H1 (cell line): ENCODE data around the gene MYL3. TPM values are rescaled to one million over a fixed set of nuclear protein-coding genes. Genes with fewer than 3 reads are reported as not detected.

Source experiments
- CBX8 ChIP-seq: fragments of 300-800, 300-1000 bp; sonication (generic); IDR thresholded peaks from 2 replicates; pipeline ENCODE4 v1.7.1; 2016; ENCODE audit warnings: low read depth, low read length, borderline replicate concordance
- JUN ChIP-seq: IDR thresholded peaks from 2 replicates; pipeline ENCODE4 v1.6.1; 2011; ENCODE audit warnings: low read depth, mild to moderate bottlenecking, improper control_type of control experiment, low read length
- KDM4A ChIP-seq: IDR thresholded peaks from one replicate; pipeline ENCODE4 v1.7.1; 2012; ENCODE audit warnings: low read depth, mild to moderate bottlenecking, moderate library complexity, low read length, inconsistent platforms; ENCODE audit not compliant: severe bottlenecking
- RNF2 ChIP-seq: fragments of 200-900, 300-1000 bp; sonication (generic); IDR thresholded peaks from 2 replicates; pipeline ENCODE4 v1.7.1; 2016; ENCODE audit warnings: borderline replicate concordance, low read depth, mild to moderate bottlenecking, antibody characterized with exemption, low read length; ENCODE audit not compliant: poor library complexity, severe bottlenecking; ENCODE audit errors: missing control alignments
- SIN3A ChIP-seq, 2 experiments: IDR thresholded peaks in 1 of 2; conservative IDR thresholded peaks in 1 of 2; 2 replicates each; pipeline ENCODE4 v1.6.1; 2011 to 2012; ENCODE audit warnings: low read length in 2 of 2, improper control_type of control experiment in 1 of 2, low read depth in 1 of 2, mild to moderate bottlenecking in 1 of 2
- SIX5 ChIP-seq: IDR thresholded peaks from 2 replicates; pipeline ENCODE4 v1.6.1; 2011; ENCODE audit warnings: mild to moderate bottlenecking, low read depth, low read length
- TBP ChIP-seq: IDR thresholded peaks from 2 replicates; pipeline ENCODE4 v1.6.1; 2011; ENCODE audit warnings: low read depth, low read length, improper control_type of control experiment
- TEAD4 ChIP-seq: IDR thresholded peaks from 2 replicates; pipeline ENCODE4 v1.6.1; 2012; ENCODE audit warnings: low read depth, low read length, inconsistent platforms, mixed read lengths
- polyA plus RNA-seq, 7 experiments: library from polyadenylated mRNA; depleted of rRNA in 3 of 7; stranded (reverse) in 5 of 7; unstranded in 2 of 7; fragments of >200 nt in 5 of 7; fragments of 200-250 nt in 2 of 7; gene quantifications; 1 replicate in 5 of 7; 2 replicates in 1 of 7; 4 replicates in 1 of 7; pipeline versions ENCODE4 v1.2.1 to v1.2.3, GENCODE V29; 2011 to 2013; ENCODE audit warnings: missing spikeins in 2 of 7, mixed read lengths in 2 of 7
- total RNA-seq: library from RNA; stranded (reverse); fragmentation: NEBNext Ultra II Directional; extraction: Animal tissue kit (Norgen Biotek cat#: 25700); gene quantifications from 2 replicates; pipeline ENCODE4 v1.2.1, GENCODE V29; 2021

The MYL3 gene
- total and polyA plus RNA-seq, 2 of the 8 experiments (the other 6 are each of a cell fraction or from before 2014, with no cell fraction given) = 0.06 TPM; not detected in 1

DNA sequence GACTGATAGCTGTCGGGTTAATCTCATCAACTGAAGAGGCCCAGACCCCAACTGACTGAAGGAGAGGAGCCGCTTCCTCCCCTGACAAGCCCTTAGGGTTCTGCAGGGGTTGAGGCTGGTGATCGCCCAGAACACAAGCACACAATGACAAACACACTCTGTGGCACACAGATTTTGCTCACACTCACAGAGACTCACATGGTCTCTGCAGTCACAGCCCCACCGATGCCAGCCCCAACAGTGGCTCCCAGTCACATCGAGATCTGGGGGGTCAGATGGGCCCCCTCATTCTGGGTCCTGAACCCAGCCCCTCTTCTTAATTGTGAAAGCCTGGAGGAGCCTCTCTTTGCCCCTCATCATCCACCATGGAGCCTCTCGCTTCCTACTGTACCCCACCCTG lies 31.0 kb upstream of the MYL3 start (continued):
- TF ChIP-seq TEAD4 (no peak), TBP (no peak), SIN3A (conservative IDR thresholded peaks at IDR 0.05 in 1 of 2, IDR thresholded peaks at IDR 0.05 in 1 of 2; ENCODE audit: low read depth in 1 of 2, low read length in 2 of 2) (no peak), SIX5 (no peak), RNF2 (no peak), JUN (no peak), CBX8 (no peak), KDM4A (no peak)
